HG03139 (cell line): ENCODE data around the gene FAM237A.

Source experiments
- ATAC-seq: cut with Tn5 transposase; IDR thresholded peaks from one replicate; pipeline ENCODE4 v1.9.1; 2021; ENCODE audit not compliant: unreplicated experiment

The FAM237A gene

GRCh38 chr2:206642075-206643025, at the start of gene FAM237A:
FAM237A (plus strand) TSS chr2:206642487; CDS start chr2:206644237, 1,750 bp downstream.
- ATAC-seq, result no peak

- no peak for ATAC-seq
Measured at GRCh38 chr2:206597717-206598218, 44.5 kb upstream of the FAM237A start.

DNA sequence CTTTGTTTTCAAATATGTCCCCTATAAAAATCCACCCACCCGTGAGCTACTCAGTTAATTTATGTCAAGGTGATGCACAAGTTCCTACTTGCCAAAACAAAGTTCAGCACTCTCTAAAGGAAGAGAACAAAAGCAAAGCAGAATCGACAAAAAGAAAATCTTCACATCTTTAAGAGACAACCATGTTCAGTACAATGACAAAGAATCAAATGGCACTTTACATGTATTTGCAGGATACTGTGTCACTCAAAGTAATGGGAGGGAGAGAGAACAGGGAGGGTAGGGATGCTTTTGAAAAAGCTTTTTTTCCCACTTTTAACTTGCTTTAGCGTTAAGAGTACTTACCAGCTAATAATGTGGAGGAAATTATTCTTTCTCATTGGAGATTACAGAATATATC, 39.0 kb upstream of the FAM237A start:
- no peak for ATAC-seq

- ATAC-seq, result no peak
Measured at GRCh38 chr2:206610451-206610850, 31.8 kb upstream of the FAM237A start.

- ATAC-seq, result no peak
Measured at GRCh38 chr2:206611191-206611590, 31.1 kb upstream of the FAM237A start.

GRCh38 chr2:206611736-206612135, 30.6 kb upstream of the FAM237A start:
- ATAC-seq, result no peak

DNA sequence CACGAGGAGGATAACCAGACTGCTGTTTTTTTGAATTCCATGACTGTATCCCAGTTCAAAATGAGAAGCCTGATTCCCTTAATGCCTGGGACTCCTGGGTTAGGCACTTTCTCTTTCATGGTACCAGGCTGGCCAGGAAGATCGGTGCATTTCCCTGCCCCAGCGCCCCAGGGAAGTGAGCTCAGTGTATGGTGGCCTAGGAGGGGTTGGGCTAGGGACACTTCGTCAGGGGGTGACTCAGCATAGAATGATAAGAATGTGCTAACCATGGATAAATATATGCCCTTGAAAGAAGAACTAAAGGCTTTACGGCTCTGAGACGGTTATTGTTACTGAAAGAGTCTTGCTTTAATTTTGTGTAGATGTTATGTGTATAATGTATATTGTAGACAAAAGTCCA, 27.5 kb upstream of the FAM237A start:
- ATAC-seq, result no peak

DNA sequence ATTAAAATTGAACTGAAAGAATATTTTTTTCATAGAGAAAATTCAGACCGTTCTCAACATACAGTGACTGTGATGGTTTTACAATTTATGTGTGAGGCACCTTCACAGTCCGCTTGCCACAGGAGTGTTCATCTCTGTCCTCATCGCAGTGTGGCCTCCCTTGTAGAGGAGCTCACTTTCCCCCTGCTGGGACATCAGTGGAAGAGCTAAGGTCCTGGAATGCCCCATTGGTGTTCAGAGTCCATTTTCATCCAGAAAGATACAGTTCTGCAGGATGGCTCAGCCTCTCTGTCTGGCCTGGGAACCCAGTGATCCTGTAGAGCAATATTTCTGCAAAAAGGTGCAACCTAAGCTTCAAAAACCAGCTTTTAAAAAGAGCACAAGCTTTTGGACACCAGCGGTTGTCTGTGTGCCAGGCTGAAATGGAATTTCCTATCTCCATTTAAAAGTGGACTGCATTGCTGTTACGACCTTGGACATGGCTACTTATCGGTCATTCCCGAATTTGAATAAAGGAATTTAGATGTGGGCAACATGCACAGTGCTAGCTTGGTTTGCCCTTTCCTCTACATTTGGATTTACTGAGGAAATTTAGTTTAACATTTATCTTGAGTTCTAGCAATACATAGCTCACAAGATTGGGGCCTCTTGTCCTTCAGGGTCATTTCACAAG, 26.7 kb upstream of the FAM237A start:
- no peak for ATAC-seq

- ATAC-seq, result no peak
Measured at GRCh38 chr2:206616151-206616550, 26.1 kb upstream of the FAM237A start.

DNA sequence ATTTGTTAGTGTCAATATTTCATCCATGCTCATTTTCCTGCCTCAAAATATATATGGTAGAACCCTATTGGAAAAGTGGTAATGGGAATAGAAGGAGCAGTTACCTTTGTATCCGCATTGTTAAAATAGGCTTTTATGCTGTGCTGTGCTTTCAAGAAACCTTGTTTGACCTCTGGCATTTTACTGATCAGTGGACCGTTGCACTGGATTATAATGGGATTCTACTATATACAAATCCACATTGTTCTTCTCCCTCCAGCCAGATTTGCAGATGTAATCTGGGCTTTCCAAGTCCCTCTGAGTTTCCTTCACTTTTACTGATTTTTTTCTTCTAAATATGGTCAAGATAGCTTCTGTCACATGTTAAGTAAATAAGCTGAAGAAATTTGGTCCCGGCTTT, 23.3 kb upstream of the FAM237A start:
- no peak for ATAC-seq

DNA sequence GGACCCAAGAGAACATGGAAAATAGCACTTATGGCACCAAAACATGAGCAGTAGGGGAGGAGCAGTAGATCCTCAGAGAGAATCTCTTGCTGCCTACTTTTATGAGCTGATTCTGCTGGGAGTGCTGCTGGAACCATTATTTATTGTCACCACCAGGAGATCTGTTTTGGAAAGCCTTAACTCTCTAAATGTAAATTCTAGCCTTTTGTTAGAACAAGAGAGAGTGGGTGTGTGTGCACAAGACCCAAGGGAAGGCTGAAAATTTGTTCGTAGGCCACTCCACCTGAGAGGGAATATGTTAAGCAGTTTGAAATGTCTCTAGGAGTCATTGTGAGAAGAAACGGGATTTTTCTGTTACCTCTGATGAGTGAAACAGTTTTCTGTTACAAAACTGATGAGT, 16.2 kb upstream of the FAM237A start:
- ATAC-seq, result no peak

- ATAC-seq, result no peak
Measured at GRCh38 chr2:206627632-206628031, 14.7 kb upstream of the FAM237A start.

DNA sequence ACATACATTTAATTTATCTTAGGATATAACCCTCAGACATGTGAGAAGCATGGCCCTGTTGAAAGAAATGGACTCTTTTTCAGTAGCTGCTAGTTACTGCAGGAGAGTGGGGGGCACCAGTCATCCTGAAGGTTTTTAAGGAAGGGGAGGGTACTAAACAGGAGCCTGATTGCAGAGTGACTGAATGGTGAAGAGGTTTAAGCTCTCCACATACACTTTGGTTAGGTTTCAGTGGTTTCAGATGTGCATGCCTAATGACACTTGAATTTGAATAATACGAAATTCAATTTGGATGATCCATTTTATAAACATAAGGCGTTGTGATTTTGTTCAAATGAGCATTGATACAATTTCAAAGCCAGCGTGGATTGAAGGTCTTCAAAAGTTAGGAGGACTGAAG, 10.9 kb upstream of the FAM237A start:
- no peak for ATAC-seq

DNA sequence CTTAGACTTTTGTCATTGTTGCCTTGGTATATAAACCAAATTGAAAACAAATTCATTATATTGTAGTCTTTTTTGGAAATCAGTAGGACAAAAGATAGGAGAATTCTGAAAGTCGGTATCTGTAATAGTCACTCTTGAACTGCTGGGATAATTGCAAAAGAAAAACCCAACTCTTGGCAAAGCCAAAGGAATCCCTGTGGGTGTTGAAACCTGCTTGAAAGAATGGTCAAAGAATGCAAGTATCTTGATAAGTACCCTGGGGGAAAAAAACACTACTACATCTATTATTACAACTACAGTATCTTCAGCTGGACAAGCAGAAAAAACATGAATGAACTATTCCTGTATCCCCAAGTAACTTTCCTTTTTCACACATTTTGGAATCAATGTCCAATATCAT, 7.3 kb upstream of the FAM237A start:
- no peak for ATAC-seq

GRCh38 chr2:206639636-206640035, 2.7 kb upstream of the FAM237A start:
- no peak for ATAC-seq

DNA sequence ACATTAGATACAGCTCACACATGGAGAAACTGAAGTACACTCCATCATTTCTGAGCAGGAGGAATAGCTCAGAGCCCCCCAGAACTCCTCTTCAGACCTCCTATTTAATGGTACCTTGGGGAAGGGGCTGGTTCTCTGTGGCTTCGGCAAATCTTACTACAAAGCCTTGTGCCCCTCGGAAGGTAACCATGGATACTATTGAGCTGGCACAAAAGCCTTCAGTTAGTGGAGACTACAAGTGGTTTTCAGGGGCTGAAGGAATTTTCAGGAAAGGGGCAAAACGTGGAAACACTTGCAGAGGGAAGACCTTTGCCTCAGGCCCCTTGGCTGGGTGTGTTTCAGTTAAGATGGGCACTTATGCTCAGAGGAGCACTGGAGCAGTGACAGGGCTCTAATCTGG, 1.1 kb upstream of the FAM237A start:
- no peak for ATAC-seq

- no peak for ATAC-seq
Measured at GRCh38 chr2:206647985-206648384, 5.7 kb downstream of the FAM237A start.

DNA sequence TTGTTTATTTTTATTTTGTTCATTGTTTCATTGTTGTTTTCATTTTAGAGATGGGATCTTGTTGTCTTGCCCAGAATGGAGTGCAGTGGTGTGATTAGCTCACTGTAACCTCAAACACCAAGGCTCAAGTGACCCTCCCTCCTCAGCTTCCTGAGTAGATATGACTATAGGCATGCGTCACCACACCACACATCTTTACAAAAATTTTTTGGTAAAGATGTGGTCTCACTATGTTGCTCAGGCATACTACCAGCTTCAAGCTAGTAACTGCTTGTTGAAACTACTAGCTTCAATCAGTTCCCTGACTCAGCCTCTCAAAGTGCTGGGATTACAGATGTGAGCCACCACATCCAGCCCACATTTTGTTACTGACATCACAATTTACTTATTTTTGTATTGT, 14.8 kb downstream of the FAM237A start:
- ATAC-seq, result no peak

GRCh38 chr2:206665251-206665650, 23.0 kb downstream of the FAM237A start:
- no peak for ATAC-seq

DNA sequence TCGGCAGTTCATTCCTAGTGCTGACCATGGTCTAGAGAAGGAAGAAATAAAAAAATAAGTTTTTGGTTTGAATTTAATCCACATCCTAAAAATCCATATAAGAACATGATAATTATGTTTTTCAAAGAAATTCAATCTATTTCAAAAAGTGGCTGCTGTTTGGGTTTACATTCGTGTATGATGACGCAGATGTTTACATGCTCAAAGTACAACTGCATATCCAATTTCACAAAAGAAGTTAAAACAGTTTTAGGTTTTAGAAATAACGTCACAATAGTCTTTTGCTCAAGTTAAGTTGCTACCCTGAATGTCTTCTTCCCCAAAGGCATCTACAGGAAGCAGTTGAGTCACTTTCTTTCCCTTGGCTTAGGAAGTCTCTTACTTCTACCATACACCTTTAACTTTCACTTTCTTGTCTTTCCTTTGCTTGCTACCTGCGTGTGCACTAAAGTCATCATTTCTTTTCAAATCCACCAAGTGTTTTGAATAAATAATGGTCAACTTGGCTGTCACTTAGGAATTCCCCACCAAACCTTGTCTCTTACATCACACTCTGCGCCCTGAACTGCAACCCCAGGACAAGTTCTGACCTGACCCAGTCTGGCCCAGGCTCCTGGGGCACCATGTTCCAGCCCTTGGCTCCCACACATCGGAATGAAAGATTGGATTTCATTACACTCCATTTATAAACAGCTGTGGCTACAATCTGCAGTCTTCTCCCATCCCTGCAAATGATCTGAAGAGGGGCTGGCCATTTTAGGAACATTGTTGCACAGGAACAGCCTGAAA, 28.4 kb downstream of the FAM237A start:
- no peak for ATAC-seq

- no peak for ATAC-seq
Measured at GRCh38 chr2:206683546-206683945, 41.3 kb downstream of the FAM237A start.
